ENCODE data around the gene SLC25A30. TPM values are rescaled to one million over a fixed set of nuclear protein-coding genes. Genes with fewer than 3 reads are reported as not detected.

Gene SLC25A30
- total RNA-seq, 1 donor from 2014 or later, result 13.4 TPM

DNA sequence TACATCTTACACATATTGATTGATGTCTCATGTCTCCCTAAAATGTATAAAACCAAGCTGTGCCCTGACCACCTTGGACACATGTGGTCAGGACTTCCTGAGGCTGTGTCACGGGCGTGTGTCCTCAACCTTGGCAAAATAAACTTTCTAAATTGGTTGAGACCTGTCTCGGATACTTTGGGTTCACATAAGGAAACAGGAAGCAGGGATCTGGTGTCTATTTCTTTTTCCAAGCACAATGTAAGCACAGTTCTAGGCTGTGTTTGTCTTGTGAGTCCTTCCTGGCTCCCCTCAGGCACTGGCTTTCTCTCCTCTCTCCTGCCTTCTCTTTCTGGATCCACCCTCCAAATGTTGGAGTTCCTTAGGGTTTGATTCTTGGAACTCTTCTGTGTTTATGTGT, 49.6 kb downstream of the SLC25A30 start:
- no peaks in the 10 kb centered on the region for H3K27me3 Mint-ChIP-seq (ENCODE audit: low read depth)
- TF ChIP-seq, protein P1, sequence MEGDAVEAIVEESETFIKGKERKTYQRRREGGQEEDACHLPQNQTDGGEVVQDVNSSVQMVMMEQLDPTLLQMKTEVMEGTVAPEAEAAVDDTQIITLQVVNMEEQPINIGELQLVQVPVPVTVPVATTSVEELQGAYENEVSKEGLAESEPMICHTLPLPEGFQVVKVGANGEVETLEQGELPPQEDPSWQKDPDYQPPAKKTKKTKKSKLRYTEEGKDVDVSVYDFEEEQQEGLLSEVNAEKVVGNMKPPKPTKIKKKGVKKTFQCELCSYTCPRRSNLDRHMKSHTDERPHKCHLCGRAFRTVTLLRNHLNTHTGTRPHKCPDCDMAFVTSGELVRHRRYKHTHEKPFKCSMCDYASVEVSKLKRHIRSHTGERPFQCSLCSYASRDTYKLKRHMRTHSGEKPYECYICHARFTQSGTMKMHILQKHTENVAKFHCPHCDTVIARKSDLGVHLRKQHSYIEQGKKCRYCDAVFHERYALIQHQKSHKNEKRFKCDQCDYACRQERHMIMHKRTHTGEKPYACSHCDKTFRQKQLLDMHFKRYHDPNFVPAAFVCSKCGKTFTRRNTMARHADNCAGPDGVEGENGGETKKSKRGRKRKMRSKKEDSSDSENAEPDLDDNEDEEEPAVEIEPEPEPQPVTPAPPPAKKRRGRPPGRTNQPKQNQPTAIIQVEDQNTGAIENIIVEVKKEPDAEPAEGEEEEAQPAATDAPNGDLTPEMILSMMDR (IDR thresholded peaks at IDR 0.05), result no peak
- no peak for DNase-seq (ENCODE audit: low spot score)
- H3K9me3 Mint-ChIP-seq (ENCODE audit: low read depth), result peaks cover 4% of the 10 kb centered on the region
- H3K27ac Mint-ChIP-seq (ENCODE audit: unreplicated experiment), result peak overlapping the region; percentile 85
- H3K36me3 Mint-ChIP-seq (ENCODE audit: low read depth), result peaks cover 13% of the 10 kb centered on the region
- peaks cover 55% of the 10 kb centered on the region for H3K4me1 Mint-ChIP-seq (ENCODE audit: low read depth)
- no peak overlapping the region for H3K4me3 Mint-ChIP-seq (ENCODE audit: unreplicated experiment)

DNA sequence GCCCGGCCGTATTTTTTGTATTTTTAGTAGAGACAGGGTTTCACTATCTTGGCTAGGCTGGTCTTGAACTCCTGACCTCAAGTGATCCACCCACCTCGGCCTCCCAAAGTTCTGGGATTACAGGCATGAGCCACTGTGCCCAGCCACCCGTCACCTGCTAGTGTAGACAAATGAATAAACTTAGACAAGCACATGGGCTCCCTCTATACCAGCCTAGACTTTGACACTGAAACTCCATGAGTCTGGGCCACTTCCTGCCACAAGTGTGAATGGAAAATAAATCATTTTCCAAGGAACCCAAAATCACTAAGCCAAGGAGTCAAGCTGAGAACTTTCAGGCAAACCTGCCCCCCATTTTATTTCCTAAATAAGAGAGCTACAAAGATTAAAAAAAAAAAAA, 50.2 kb downstream of the SLC25A30 start:
- Mint-ChIP-seq H3K9me3 (ENCODE audit: low read depth) (peaks cover 7% of the 10 kb centered on the region), H3K4me3 (ENCODE audit: unreplicated experiment) (no peak overlapping the region), H3K4me1 (ENCODE audit: low read depth) (peaks cover 49% of the 10 kb centered on the region), H3K27ac (ENCODE audit: unreplicated experiment) (peak overlapping the region; percentile 85), H3K27me3 (ENCODE audit: low read depth) (no peaks in the 10 kb centered on the region), H3K36me3 (ENCODE audit: low read depth) (peaks cover 16% of the 10 kb centered on the region)
- TF ChIP-seq, protein P1 (IDR thresholded peaks at IDR 0.05), result no peak
- no peak for DNase-seq (ENCODE audit: low spot score)

DNA sequence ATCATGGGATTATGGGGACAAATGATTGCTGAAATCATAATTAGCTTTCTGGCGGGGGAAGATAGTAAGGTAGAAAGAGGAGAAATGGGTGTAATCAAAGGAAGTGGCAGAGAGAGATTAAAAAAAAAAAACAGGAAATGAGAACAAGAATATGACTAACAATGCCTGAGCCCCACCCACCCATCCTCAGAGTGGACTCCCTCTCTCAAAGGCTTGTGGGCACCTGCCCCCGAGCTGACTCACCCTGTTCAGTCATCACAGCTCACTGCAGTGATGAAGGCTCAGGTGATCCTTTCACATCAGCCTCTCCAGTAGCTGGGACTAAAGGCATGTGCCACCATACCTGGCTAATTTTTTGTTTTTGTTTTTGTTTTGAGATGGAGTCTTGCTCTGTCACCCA, 50.8 kb downstream of the SLC25A30 start:
- Mint-ChIP-seq H3K9me3 (ENCODE audit: low read depth) (peaks cover 7% of the 10 kb centered on the region), H3K27ac (ENCODE audit: unreplicated experiment) (peak overlapping the region; percentile 85), H3K4me1 (ENCODE audit: low read depth) (peaks cover 43% of the 10 kb centered on the region), H3K36me3 (ENCODE audit: low read depth) (peaks cover 22% of the 10 kb centered on the region), H3K27me3 (ENCODE audit: low read depth) (no peaks in the 10 kb centered on the region), H3K4me3 (ENCODE audit: unreplicated experiment) (no peak overlapping the region)
- TF ChIP-seq, protein P1 (IDR thresholded peaks at IDR 0.05), result no peak
- no peak for DNase-seq (ENCODE audit: low spot score)

DNA sequence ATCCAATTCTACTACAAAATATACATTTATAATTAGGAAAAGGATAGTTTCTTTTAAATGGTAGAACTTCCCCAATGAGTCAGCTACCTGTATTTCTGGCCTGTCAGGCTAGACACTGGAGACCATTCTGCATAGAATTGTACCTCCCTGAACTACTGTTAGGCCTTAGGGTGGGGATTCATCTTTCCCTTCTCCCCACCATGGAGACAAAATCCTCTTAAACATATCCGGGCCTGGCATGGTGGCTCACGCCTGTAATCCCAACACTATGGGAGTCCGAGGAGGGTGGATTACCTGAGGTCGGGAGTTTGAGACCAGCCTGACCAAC, 52.7 kb downstream of the SLC25A30 start:
- Mint-ChIP-seq H3K27me3 (ENCODE audit: low read depth) (no peaks in the 10 kb centered on the region), H3K9me3 (ENCODE audit: low read depth) (peaks cover 10% of the 10 kb centered on the region), H3K27ac (ENCODE audit: unreplicated experiment) (no peak overlapping the region), H3K4me3 (ENCODE audit: unreplicated experiment) (no peak overlapping the region), H3K4me1 (ENCODE audit: low read depth) (peaks cover 35% of the 10 kb centered on the region), H3K36me3 (ENCODE audit: low read depth) (peaks cover 29% of the 10 kb centered on the region)
- DNase-seq (ENCODE audit: low spot score), result no peak
- TF ChIP-seq, protein P1 (IDR thresholded peaks at IDR 0.05), result no peak

DNA sequence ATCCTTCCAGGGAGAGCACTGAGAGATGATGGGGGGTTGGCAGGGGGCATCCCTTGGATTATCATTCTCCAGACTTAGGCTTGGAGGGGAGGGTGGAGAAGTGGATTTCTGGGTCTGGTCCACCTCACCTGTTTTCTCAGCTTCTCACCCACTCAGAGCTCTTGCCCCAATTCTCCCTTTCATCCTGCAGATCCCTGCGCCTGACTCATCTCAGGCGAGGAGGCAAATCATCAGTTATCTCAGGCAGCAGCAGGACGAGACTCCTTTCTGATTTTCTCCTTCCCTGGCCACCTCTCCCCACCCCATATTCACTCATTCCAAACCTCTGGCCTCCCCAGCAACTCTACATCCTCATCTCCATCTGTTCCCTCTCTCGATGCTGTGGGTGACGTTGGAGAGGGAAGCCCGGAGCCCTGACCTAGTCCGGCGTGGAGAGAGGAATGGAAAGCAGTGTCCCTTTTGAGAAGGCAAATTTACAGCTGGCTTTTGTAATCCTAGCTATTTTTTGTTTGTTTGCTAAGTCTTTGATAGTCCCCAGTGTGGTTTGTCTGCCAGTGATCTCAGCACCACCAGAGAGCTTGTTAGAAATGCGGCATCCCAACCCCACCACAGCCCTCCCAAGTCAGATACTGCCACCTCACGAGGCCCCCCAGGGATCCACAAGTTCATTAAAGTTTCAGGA, 53.2 kb downstream of the SLC25A30 start:
- peaks cover 28% of the 10 kb centered on the region for H3K36me3 Mint-ChIP-seq (ENCODE audit: low read depth)
- TF ChIP-seq, protein P1 (IDR thresholded peaks at IDR 0.05), result no peak
- no peak for DNase-seq (ENCODE audit: low spot score)
- H3K27ac Mint-ChIP-seq (ENCODE audit: unreplicated experiment), result no peak overlapping the region
- peaks cover 33% of the 10 kb centered on the region for H3K4me1 Mint-ChIP-seq (ENCODE audit: low read depth)
- H3K9me3 Mint-ChIP-seq (ENCODE audit: low read depth), result peaks cover 10% of the 10 kb centered on the region
- no peaks in the 10 kb centered on the region for H3K27me3 Mint-ChIP-seq (ENCODE audit: low read depth)
- H3K4me3 Mint-ChIP-seq (ENCODE audit: unreplicated experiment), result no peak overlapping the region
